Subcutaneous abdominal adipose tissue (tissue), 5 donors: ENCODE measurements around the gene SETD4.

ENCODE experiments used
- H3K27ac ChIP-seq: one replicate; pipeline ENCODE4 v1.7.0; 2013; ENCODE audit warnings: low read depth, mild to moderate bottlenecking, inconsistent platforms, low read length, moderate library complexity
- H3K27me3 ChIP-seq, 5 donors: one replicate each; pipeline ENCODE4 v1.7.0; 2013; ENCODE audit warnings: low read length in 5 of 5, inconsistent platforms in 1 of 5; ENCODE audit not compliant: control insufficient read depth in 5 of 5, insufficient read depth in 4 of 5
- H3K36me3 ChIP-seq, 5 donors: one replicate each; pipeline ENCODE4 v1.7.0; 2013; ENCODE audit warnings: low read length in 5 of 5; ENCODE audit not compliant: control insufficient read depth in 5 of 5, insufficient read depth in 5 of 5
- H3K4me1 ChIP-seq, 5 donors: one replicate each; pipeline ENCODE4 v1.7.0; 2013; ENCODE audit warnings: low read length in 5 of 5, mild to moderate bottlenecking in 3 of 5, moderate library complexity in 1 of 5; ENCODE audit not compliant: control insufficient read depth in 5 of 5, insufficient read depth in 5 of 5
- H3K4me3 ChIP-seq, 5 donors: one replicate each; pipeline ENCODE4 v1.7.0; 2013; ENCODE audit warnings: low read length in 5 of 5, low read depth in 1 of 5
- H3K9ac ChIP-seq, 5 donors: one replicate each; pipeline ENCODE4 v1.7.0; 2013; ENCODE audit warnings: low read length in 5 of 5, mild to moderate bottlenecking in 4 of 5, moderate library complexity in 3 of 5
- H3K9me3 ChIP-seq, 5 donors: one replicate each; pipeline ENCODE4 v1.7.0; 2013; ENCODE audit warnings: low read length in 5 of 5; ENCODE audit not compliant: control insufficient read depth in 5 of 5
- donor health status: healthy.
- donor health status: healthy.
- donor health status: healthy.
- donor health status: healthy.
- donor health status: healthy.

Gene SETD4

DNA sequence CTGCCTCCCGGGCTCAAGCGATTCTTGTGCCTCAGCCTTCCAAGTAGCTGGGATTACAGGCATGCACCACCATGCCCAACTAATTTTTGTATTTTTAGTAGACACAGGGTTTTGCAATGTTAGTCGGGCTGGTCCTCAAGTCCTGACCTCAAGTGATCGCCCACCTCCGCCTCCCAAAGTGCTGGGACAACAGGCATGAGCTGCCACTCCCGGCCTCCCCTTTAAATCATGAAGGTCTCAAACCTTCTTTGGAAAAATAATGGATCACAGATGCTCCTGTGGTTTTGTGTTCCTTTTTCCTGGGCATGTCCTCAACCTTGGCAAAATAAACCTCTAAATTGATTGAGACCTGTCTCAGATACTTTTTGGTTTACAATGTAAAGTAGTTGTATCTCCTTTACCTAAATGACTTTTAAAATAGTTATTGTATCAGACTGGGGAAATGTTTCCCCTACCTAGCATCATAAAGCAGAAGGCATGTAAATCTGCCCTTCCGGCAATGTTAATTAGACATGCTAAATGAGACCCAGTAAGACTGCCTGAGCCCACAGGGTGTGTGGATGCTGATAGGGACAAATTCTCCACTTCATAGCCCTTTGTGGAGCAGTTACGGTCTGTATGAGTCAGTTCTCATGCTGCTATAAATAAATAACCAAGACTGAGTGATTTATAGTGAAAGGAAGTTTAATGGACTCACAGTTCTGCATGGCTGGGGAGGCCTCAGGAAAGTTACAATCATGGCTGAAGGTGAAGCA is 37.3 kb upstream of the SETD4 start:
- Histone ChIP-seq H3K9ac (no peak overlapping the region), H3K27ac (no peak overlapping the region), H3K36me3 (no peaks in the 10 kb centered on the region), H3K9me3 (peaks cover 0 to 8% (median 0%) of the 10 kb centered on the region in 5 donors), H3K4me1 (no peaks in the 10 kb centered on the region), H3K27me3 (peaks cover 0 to 8% (median 0%) of the 10 kb centered on the region in 5 donors), H3K4me3 (no peak overlapping the region)

DNA sequence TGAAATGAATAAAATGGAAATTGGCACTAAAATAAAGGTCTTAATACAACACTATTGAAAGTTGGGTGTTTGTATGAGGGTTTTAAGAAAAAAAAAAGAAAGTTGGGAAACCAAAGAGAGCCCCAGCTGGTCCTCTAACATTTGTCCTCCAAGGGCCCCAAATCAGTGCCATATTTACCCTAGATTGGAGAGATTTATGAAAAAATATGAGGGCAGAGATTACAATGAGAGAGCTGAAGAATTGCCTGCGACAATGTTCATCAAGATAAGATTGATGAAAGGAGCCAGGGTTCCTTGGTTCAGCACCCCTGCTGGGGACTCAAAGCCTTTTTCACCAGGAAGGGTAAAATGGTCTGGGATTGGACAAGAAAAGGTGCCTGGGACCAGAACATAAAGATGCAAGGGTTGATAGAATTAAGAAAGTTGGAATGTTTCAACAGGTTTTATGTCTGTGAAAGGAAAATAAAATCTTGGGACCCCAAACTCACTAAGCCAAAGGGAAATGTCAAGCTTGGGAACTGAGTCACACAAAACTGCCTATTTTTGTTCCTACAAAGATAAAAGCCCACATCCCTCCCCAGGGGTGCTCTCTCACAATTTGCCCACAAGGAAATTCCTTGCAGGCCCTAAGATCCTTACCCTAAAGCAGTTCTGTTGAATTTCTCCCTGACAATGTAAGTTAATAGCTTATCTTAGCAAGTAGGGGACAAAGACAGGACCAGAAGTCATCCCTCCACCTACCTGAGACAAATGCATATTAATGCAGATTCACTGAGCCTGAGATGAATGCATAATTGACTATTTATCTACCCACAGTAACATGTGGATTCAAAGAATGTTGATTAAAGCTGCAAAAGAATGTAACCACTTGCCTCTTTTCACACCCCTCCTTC is 36.3 kb upstream of the SETD4 start:
- peaks cover 0 to 8% (median 0%) of the 10 kb centered on the region in 5 donors for H3K9me3 ChIP-seq
- H3K9ac ChIP-seq: no peak overlapping the region
- no peak overlapping the region for H3K27ac ChIP-seq
- H3K4me3 ChIP-seq: no peak overlapping the region
- H3K36me3 ChIP-seq: no peaks in the 10 kb centered on the region
- H3K27me3 ChIP-seq: peaks cover 0 to 8% (median 0%) of the 10 kb centered on the region in 5 donors
- H3K4me1 ChIP-seq: no peaks in the 10 kb centered on the region

DNA sequence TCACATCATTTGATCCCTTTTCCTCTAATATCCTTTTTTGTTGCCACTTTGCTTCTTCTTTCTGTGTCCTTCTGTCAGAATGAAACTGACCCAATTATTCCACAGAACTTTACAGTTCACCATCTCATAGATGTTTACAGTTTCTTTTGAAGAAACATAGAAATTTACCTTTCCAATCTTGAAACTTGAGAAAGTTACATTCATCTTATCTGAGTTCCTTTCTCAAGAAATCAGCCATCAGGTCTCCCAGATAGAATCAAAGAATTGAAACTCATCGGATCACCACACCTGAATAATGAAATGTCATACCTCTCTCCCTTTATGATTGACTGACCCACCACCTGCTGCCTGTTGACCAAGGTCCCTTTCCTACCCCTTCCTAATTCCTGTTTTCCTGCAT is 33.2 kb upstream of the SETD4 start:
- no peaks in the 10 kb centered on the region for H3K36me3 ChIP-seq
- H3K9me3 ChIP-seq: peaks cover 0 to 8% (median 0%) of the 10 kb centered on the region in 5 donors
- no peak overlapping the region for H3K4me3 ChIP-seq
- H3K27me3 ChIP-seq: no peaks in the 10 kb centered on the region
- no peak overlapping the region for H3K27ac ChIP-seq
- no peaks in the 10 kb centered on the region for H3K4me1 ChIP-seq
- H3K9ac ChIP-seq: no peak overlapping the region

DNA sequence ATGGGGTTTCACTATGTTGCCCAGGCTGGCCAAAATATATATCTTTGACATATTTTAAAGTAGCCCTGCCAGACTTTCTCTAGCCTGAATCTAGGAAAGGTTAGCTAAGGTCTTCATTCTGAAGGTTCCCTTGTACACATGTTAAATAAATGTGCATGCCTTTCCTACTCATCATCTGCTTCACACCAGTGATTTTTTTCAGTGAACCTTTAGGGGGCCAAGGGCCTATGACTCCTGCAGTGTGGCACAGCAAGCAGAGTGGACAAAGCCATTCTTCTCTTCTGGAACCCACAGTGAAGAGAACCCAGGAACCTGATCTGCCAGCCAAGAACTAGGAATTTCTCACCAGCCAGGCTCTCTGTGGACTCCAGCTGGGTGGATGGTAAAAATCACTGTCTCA is 32.4 kb upstream of the SETD4 start:
- no peaks in the 10 kb centered on the region for H3K27me3 ChIP-seq
- no peak overlapping the region for H3K4me3 ChIP-seq
- H3K27ac ChIP-seq: no peak overlapping the region
- no peak overlapping the region for H3K9ac ChIP-seq
- no peaks in the 10 kb centered on the region for H3K4me1 ChIP-seq
- peaks cover 0 to 8% (median 0%) of the 10 kb centered on the region in 5 donors for H3K9me3 ChIP-seq
- H3K36me3 ChIP-seq: no peaks in the 10 kb centered on the region

DNA sequence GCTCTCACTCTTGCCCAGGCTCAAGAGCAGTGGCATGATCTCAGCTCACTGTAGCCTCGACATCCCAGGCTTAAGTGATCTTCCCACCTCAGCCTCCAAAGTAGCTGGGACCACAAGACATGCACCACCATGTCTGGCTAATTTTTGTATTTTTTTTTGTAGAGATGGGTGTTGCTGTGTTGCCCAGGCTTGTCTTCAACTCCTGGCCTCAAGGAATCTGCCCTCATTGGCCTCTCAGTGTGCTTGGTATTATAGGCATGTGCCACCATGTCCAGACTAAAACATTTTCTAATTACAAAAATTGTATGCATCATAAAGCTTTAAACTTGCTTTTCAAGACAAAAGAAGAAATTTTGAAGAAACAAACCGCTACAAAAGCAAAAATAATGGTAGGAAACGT is 29.6 kb upstream of the SETD4 start:
- Histone ChIP-seq H3K4me3 (no peak overlapping the region), H3K4me1 (no peaks in the 10 kb centered on the region), H3K9me3 (peaks cover 0 to 8% (median 0%) of the 10 kb centered on the region in 5 donors), H3K9ac (no peak overlapping the region), H3K36me3 (no peaks in the 10 kb centered on the region), H3K27ac (no peak overlapping the region), H3K27me3 (no peaks in the 10 kb centered on the region)

DNA sequence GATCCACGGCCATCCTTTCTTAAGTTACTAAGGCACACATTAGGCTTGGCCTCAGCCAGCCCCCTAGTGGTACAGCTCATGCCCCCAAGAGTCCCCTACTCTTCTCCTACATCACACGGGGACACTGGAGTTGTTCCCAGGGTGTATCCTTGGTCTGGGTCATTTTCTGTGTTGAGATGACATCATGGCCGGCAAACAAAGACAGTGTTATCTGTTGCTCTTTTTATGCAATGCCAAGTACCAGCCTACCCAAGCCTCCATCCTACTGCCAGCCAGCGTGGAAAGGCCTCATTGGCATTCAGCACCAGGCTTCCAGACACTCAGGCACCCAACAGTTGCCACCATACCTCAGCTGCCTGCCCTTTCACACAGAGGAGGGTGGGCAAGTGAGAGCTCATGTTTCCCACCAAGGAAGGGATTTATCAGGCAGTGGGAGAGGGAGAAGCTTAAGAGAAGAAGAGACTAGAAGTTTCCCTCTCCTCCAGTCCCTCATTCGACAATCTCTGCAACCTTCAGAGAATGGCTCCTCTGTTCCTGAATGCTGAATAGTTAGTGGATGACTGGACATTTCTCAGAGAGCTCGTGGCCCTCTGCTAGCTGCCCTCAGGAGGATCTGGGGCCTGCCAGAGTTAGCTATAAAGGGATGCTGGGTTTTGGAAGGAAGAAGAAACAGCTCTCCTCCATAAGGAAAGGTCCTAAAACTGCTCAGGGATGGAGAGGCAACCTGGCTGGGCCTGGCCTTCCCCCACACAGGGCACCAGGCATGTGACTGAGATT is 27.2 kb upstream of the SETD4 start:
- Histone ChIP-seq H3K9ac (no peak overlapping the region), H3K27me3 (no peaks in the 10 kb centered on the region), H3K27ac (no peak overlapping the region), H3K4me3 (no peak overlapping the region), H3K4me1 (no peaks in the 10 kb centered on the region), H3K36me3 (no peaks in the 10 kb centered on the region), H3K9me3 (no peaks in the 10 kb centered on the region)

DNA sequence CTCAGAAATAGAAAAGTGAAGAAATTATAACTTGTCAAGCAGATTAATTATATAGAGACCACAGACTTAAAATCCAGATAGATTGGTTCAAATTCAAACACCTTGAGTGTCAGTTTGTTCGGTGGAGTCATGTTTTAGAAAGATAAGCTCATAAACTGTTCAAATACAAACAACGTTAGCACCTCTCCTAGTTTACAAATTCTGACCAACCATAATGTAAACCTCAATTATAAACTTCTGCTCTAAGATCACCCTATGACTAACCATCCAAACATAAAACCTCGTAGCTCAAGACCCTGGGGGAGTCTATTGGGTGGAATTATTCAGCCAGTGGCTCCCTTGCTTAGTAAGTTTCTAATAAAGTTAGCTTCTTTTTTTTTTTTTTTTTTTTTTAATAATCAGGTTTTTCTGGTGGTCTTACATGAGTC is 21.9 kb upstream of the SETD4 start:
- Histone ChIP-seq H3K36me3 (no peaks in the 10 kb centered on the region), H3K4me3 (no peak overlapping the region), H3K27me3 (no peaks in the 10 kb centered on the region), H3K9me3 (no peaks in the 10 kb centered on the region), H3K27ac (no peak overlapping the region), H3K4me1 (peaks cover 0 to 8% (median 0%) of the 10 kb centered on the region in 5 donors), H3K9ac (no peak overlapping the region)

DNA sequence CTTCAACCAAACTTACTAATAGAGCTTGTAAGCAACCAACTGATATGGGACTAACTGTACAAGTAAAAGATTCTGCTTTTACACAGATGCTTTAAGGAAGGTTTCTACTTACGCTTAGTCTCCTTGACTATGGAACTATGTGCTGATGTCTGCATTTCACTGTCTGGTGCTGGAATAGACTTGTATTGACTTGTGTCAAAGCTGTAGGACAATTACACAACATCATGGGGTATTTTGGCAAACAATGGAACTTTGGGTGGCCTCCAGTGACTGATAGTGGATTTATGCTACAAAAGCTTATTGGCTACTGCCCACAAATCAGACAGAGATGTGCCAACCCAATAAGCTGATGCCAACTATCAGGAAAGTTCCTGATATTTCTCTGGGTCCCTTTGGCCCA is 20.1 kb upstream of the SETD4 start:
- Histone ChIP-seq H3K4me1 (peaks cover 0 to 8% (median 0%) of the 10 kb centered on the region in 5 donors), H3K9ac (no peak overlapping the region), H3K4me3 (no peak overlapping the region), H3K36me3 (no peaks in the 10 kb centered on the region), H3K27me3 (no peaks in the 10 kb centered on the region), H3K9me3 (no peaks in the 10 kb centered on the region), H3K27ac (no peak overlapping the region)

DNA sequence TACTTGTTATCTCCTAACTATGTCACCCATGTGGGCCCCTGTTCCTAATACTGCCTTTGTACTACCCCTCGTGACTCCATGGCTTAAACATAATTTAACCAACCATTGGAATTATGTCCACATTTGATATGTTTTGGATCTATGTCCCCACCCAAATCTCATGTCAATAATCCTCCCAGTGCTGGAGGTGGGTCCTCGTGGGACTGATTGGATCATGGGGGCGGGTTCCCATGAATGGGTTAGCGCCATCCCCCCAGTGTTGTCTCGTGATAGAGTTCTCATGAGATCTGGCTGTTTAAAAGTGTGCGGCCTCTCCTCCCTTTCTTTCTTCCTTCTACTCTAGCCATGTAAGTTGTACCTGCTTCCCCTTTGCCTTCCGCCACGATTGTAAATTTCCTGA is 19.3 kb upstream of the SETD4 start:
- no peak overlapping the region for H3K4me3 ChIP-seq
- no peak overlapping the region for H3K27ac ChIP-seq
- H3K36me3 ChIP-seq: peaks cover 0 to 4% (median 0%) of the 10 kb centered on the region in 5 donors
- H3K4me1 ChIP-seq: peaks cover 0 to 8% (median 0%) of the 10 kb centered on the region in 5 donors
- H3K9me3 ChIP-seq: no peaks in the 10 kb centered on the region
- no peaks in the 10 kb centered on the region for H3K27me3 ChIP-seq
- no peak overlapping the region for H3K9ac ChIP-seq
